Measurements from ENCODE around the gene TNFAIP8. TPM values are rescaled to one million over a fixed set of nuclear protein-coding genes. Genes with fewer than 3 reads are reported as not detected.
A peak's percentile ranks its signal among the peaks of the same experiment; 100 is the strongest.

TNFAIP8 gene
- total RNA-seq, 1 experiment from 2014 or later: 24.1 TPM

DNA sequence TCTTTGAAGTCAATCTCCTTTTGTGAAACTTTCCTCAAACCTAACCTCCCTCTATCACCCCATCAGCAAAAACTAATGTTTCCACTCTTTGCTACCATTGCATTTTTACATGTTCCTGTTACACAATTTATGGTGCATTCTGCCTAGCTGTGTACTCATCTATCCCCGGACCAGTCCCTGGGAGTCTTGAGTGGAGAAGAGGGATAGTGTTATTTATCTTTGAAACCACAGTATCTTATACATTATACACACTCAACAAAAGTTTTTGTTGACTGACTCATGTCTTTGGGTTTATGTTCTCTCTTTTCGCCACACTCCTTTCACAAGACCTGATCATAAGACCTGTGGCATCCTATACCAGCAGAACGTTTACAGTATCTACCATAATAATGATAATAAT is 26.4 kb downstream of the TNFAIP8 start (continued):
- TF ChIP-seq, protein P1, sequence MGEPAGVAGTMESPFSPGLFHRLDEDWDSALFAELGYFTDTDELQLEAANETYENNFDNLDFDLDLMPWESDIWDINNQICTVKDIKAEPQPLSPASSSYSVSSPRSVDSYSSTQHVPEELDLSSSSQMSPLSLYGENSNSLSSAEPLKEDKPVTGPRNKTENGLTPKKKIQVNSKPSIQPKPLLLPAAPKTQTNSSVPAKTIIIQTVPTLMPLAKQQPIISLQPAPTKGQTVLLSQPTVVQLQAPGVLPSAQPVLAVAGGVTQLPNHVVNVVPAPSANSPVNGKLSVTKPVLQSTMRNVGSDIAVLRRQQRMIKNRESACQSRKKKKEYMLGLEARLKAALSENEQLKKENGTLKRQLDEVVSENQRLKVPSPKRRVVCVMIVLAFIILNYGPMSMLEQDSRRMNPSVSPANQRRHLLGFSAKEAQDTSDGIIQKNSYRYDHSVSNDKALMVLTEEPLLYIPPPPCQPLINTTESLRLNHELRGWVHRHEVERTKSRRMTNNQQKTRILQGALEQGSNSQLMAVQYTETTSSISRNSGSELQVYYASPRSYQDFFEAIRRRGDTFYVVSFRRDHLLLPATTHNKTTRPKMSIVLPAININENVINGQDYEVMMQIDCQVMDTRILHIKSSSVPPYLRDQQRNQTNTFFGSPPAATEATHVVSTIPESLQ (CRISPR knock-in tag; IDR thresholded peaks at IDR 0.05): no peak
- no peak for TF ChIP-seq TEAD1 (CRISPR knock-in tag; IDR thresholded peaks at IDR 0.05)
- no peak for TF ChIP-seq JAZF1 (CRISPR knock-in tag; IDR thresholded peaks at IDR 0.05)
- no peak for TF ChIP-seq NFYB (CRISPR knock-in tag; conservative IDR thresholded peaks at IDR 0.05; ENCODE audit: low read depth)

DNA sequence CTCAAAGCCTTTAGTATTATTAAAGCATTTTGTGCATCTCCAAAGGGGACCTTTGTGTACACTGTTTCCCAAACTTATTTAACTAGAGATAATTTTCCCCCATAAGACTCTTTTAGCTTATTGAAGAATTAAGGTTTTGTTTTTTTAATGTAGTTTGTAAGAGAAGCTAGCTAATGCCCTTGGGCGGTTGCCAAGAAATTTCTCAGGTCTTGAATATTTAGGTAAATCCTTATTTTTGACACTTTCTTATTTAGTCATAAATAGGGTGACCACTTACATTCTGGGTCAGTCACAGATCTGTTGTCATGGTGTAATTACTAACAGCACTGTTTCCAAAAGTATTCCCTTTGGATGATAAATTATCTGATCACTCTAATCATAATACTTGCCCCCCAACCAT is 27.2 kb downstream of the TNFAIP8 start:
- H3K27me3 Mint-ChIP-seq (ENCODE audit: low read depth): no peaks in the 10 kb centered on the region
- no peak overlapping the region for H3K27ac Mint-ChIP-seq
- CTCF ChIA-PET: no interaction called here

GRCh38 chr5:119385136-119385535 is 29.3 kb downstream of the TNFAIP8 start:
- Mint-ChIP-seq H3K9me3 (no peaks in the 10 kb centered on the region), H3K4me1 (peaks cover 53% of the 10 kb centered on the region), H3K4me3 (no peak overlapping the region), H3K27ac (0 out of 2 replicates have a peak overlapping the region, but pooled peaks have one; percentile 47), H3K27me3 (ENCODE audit: low read depth) (no peaks in the 10 kb centered on the region), H3K36me3 (no peaks in the 10 kb centered on the region)
- DNase-seq (ENCODE audit: low spot score): no peak
- POLR2A ChIA-PET: no interaction called here
- ATAC-seq: peak; percentile 46
- CTCF ChIA-PET: no interaction called here
- TF ChIP-seq ZNF423 (CRISPR knock-in tag; IDR thresholded peaks at IDR 0.05): no peak
- no peak for TF ChIP-seq ZNF219 (CRISPR knock-in tag; IDR thresholded peaks at IDR 0.05; ENCODE audit: borderline replicate concordance)
- TF ChIP-seq, protein P2, sequence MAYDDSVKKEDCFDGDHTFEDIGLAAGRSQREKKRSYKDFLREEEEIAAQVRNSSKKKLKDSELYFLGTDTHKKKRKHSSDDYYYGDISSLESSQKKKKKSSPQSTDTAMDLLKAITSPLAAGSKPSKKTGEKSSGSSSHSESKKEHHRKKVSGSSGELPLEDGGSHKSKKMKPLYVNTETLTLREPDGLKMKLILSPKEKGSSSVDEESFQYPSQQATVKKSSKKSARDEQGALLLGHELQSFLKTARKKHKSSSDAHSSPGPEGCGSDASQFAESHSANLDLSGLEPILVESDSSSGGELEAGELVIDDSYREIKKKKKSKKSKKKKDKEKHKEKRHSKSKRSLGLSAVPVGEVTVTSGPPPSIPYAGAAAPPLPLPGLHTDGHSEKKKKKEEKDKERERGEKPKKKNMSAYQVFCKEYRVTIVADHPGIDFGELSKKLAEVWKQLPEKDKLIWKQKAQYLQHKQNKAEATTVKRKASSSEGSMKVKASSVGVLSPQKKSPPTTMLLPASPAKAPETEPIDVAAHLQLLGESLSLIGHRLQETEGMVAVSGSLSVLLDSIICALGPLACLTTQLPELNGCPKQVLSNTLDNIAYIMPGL (CRISPR knock-in tag; IDR thresholded peaks at IDR 0.05): no peak
- TF ChIP-seq TP53 (CRISPR knock-in tag; IDR thresholded peaks at IDR 0.05): no peak
- no peak for TF ChIP-seq ZNF232 (CRISPR knock-in tag; IDR thresholded peaks at IDR 0.05)
- TF ChIP-seq SMAD3 (CRISPR knock-in tag; IDR thresholded peaks at IDR 0.05; ENCODE audit: borderline replicate concordance): no peak
- no peak for TF ChIP-seq IRF2 (CRISPR knock-in tag; IDR thresholded peaks at IDR 0.05; ENCODE audit: borderline replicate concordance, low read depth)
- TF ChIP-seq USF1 (CRISPR knock-in tag; IDR thresholded peaks at IDR 0.05): no peak
- TF ChIP-seq, protein P3, sequence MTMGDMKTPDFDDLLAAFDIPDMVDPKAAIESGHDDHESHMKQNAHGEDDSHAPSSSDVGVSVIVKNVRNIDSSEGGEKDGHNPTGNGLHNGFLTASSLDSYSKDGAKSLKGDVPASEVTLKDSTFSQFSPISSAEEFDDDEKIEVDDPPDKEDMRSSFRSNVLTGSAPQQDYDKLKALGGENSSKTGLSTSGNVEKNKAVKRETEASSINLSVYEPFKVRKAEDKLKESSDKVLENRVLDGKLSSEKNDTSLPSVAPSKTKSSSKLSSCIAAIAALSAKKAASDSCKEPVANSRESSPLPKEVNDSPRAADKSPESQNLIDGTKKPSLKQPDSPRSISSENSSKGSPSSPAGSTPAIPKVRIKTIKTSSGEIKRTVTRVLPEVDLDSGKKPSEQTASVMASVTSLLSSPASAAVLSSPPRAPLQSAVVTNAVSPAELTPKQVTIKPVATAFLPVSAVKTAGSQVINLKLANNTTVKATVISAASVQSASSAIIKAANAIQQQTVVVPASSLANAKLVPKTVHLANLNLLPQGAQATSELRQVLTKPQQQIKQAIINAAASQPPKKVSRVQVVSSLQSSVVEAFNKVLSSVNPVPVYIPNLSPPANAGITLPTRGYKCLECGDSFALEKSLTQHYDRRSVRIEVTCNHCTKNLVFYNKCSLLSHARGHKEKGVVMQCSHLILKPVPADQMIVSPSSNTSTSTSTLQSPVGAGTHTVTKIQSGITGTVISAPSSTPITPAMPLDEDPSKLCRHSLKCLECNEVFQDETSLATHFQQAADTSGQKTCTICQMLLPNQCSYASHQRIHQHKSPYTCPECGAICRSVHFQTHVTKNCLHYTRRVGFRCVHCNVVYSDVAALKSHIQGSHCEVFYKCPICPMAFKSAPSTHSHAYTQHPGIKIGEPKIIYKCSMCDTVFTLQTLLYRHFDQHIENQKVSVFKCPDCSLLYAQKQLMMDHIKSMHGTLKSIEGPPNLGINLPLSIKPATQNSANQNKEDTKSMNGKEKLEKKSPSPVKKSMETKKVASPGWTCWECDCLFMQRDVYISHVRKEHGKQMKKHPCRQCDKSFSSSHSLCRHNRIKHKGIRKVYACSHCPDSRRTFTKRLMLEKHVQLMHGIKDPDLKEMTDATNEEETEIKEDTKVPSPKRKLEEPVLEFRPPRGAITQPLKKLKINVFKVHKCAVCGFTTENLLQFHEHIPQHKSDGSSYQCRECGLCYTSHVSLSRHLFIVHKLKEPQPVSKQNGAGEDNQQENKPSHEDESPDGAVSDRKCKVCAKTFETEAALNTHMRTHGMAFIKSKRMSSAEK (CRISPR knock-in tag; IDR thresholded peaks at IDR 0.05; ENCODE audit: borderline replicate concordance): no peak
- no peak for TF ChIP-seq SOX15 (CRISPR knock-in tag; IDR thresholded peaks at IDR 0.05)
- no peak for TF ChIP-seq ZNF138 (CRISPR knock-in tag; conservative IDR thresholded peaks at IDR 0.05)
- TF ChIP-seq ZBTB21 (CRISPR knock-in tag; IDR thresholded peaks at IDR 0.05; ENCODE audit: borderline replicate concordance): no peak
- no peak for TF ChIP-seq KAT7 (CRISPR knock-in tag; IDR thresholded peaks at IDR 0.05; ENCODE audit: borderline replicate concordance)
- TF ChIP-seq E2F1 (CRISPR knock-in tag; IDR thresholded peaks at IDR 0.05): no peak
- TF ChIP-seq PRRX2 (CRISPR knock-in tag; IDR thresholded peaks at IDR 0.05): no peak
- TF ChIP-seq, protein P4, sequence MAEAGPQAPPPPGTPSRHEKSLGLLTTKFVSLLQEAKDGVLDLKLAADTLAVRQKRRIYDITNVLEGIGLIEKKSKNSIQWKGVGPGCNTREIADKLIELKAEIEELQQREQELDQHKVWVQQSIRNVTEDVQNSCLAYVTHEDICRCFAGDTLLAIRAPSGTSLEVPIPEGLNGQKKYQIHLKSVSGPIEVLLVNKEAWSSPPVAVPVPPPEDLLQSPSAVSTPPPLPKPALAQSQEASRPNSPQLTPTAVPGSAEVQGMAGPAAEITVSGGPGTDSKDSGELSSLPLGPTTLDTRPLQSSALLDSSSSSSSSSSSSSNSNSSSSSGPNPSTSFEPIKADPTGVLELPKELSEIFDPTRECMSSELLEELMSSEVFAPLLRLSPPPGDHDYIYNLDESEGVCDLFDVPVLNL (CRISPR knock-in tag; IDR thresholded peaks at IDR 0.05; ENCODE audit: borderline replicate concordance, low read depth): no peak
- TF ChIP-seq GTF2I (CRISPR knock-in tag; conservative IDR thresholded peaks at IDR 0.05): no peak

More for the DNA sequence above, 27.2 kb downstream of the TNFAIP8 start:
- POLR2A ChIA-PET: no interaction called here
- ATAC-seq (no peak), DNase-seq (ENCODE audit: low spot score) (no peak)
- Mint-ChIP-seq H3K4me3 (no peak overlapping the region), H3K36me3 (no peaks in the 10 kb centered on the region), H3K9me3 (no peaks in the 10 kb centered on the region), H3K4me1 (peaks cover 50% of the 10 kb centered on the region)
- TF ChIP-seq CBFB (CRISPR knock-in tag; IDR thresholded peaks at IDR 0.05; ENCODE audit: low read depth) (no peak), IRF1 (CRISPR knock-in tag; IDR thresholded peaks at IDR 0.05) (no peak), RELA (CRISPR knock-in tag; IDR thresholded peaks at IDR 0.05; ENCODE audit: borderline replicate concordance) (no peak)

Measured in WTC11 (cell line).